Calu3 (cell line): ENCODE data around the gene POR. TPM values are rescaled to one million over a fixed set of nuclear protein-coding genes. Genes with fewer than 3 reads are reported as not detected.
"Not testable (repeated sequence)": the region's sequence is repeated elsewhere in the genome, so short reads cannot be mapped to it uniquely, and the experiment has no call there.

Experiments used
- BruUV-seq: library from RNA; stranded (reverse); fragments of 400-500 nt; replicated peaks from 2 replicates; lab custom pipeline; 2021; lab: Mats Ljungman, UMichigan
- CTCF ChIA-PET: fragments of 300-600 bp; sonication (Branson Sonifier 250); formaldehyde crosslinking; loops from one replicate; lab custom pipeline; 2022; ENCODE audit warnings: antibody characterized with exemption; lab: Charles Lee
- DNase-seq: peaks from one replicate; pipeline ENCODE4 v3.0.0; 2022
- H3K27ac Mint-ChIP-seq: one replicate; pipeline ENCODE4 v1.8.0; 2022; ENCODE audit warnings: mixed read lengths; ENCODE audit not compliant: unreplicated experiment
- H3K27me3 Mint-ChIP-seq: one replicate; pipeline ENCODE4 v1.8.0; 2022; ENCODE audit warnings: mixed read lengths; ENCODE audit not compliant: unreplicated experiment
- H3K36me3 Mint-ChIP-seq: one replicate; pipeline ENCODE4 v1.8.0; 2022; ENCODE audit warnings: mild to moderate bottlenecking, moderate library complexity, mixed read lengths; ENCODE audit not compliant: insufficient read depth, unreplicated experiment
- H3K4me1 Mint-ChIP-seq: one replicate; pipeline ENCODE4 v1.8.0; 2022; ENCODE audit warnings: mild to moderate bottlenecking, low read depth, mixed read lengths; ENCODE audit not compliant: unreplicated experiment
- H3K4me3 Mint-ChIP-seq: one replicate; pipeline ENCODE4 v1.8.0; 2022; ENCODE audit warnings: mild to moderate bottlenecking, low read depth, moderate library complexity, mixed read lengths; ENCODE audit not compliant: unreplicated experiment
- H3K9me3 Mint-ChIP-seq: one replicate; pipeline ENCODE4 v1.8.0; 2022; ENCODE audit warnings: low read depth, mixed read lengths; ENCODE audit not compliant: unreplicated experiment
- intact Hi-C: fragments of 100-400 bp; cut with micrococcal nuclease; formaldehyde crosslinking; loops from one replicate; pipeline ENCODE4 v1.10.0; 2022; ENCODE audit not compliant: unreplicated experiment
- total RNA-seq: library from RNA; stranded (reverse); gene quantifications from 2 replicates; pipeline ENCODE4 v1.2.3, GENCODE V29; 2022
- TF ChIP-seq, protein P1 (sequence below): fragments of 200-600 bp; IDR thresholded peaks from one replicate; pipeline ENCODE4 v1.8.0; 2022; ENCODE audit warnings: antibody characterized with exemption; ENCODE audit not compliant: unreplicated experiment

The POR gene
- total RNA-seq, 1 experiment from 2014 or later = 65.8 TPM

DNA sequence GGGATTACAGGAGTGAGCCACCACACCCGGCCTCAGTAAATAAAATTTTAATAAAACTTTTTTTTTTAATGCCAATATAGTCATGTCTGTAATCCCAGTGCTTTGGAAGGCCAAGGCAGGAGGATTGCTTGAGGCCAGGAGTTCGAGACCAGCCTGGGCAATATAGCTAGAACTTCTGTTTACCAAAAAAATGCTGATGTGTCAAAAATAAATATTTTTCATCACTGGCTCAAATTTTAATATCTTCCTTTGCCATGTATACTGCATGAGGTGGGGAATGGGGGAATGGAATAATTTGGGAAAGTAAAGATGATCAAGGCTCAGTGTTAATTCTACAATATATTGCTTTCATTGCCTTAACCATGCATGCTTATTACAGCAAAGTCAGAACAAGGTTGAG, 46.8 kb upstream of the POR start:
- no peaks in the 10 kb centered on the region for H3K9me3 Mint-ChIP-seq
- DNase-seq = no peak

DNA sequence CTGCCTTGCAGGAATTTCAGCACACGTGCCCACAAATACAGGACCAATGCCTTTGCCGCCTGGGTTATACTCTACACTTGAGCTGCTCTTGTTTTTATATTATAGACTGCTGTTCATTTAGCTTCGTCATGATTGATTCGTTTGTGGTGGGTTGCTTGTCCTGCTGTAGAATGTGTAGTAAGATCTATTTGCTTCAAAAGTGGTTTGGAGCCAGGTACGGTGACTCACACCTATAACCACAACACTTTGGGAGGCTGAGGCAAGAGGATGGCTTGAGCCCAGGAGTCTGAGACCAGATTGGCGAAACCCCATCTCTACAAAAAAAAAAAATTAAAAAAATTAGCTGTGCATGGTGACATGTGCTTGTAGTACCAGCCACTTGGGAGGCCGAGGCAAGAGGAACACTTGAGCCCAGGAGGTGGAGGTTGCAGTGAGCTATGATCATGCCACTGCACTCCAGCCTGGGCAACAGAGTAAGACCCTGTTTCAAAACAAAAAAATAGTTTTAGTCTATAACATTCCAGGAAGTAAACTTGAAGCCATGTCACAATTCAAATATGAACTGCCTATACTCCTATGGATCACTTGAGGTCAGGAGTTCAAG, 45.1 kb upstream of the POR start:
- intact Hi-C loops = loop anchor here (5.0 kb wide), 1 partner anchor 87 kb away; no protein-coding TSS in a partner anchor
- TF ChIP-seq, protein P1, sequence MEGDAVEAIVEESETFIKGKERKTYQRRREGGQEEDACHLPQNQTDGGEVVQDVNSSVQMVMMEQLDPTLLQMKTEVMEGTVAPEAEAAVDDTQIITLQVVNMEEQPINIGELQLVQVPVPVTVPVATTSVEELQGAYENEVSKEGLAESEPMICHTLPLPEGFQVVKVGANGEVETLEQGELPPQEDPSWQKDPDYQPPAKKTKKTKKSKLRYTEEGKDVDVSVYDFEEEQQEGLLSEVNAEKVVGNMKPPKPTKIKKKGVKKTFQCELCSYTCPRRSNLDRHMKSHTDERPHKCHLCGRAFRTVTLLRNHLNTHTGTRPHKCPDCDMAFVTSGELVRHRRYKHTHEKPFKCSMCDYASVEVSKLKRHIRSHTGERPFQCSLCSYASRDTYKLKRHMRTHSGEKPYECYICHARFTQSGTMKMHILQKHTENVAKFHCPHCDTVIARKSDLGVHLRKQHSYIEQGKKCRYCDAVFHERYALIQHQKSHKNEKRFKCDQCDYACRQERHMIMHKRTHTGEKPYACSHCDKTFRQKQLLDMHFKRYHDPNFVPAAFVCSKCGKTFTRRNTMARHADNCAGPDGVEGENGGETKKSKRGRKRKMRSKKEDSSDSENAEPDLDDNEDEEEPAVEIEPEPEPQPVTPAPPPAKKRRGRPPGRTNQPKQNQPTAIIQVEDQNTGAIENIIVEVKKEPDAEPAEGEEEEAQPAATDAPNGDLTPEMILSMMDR = no peak
- no peak for DNase-seq
- no peaks in the 10 kb centered on the region for H3K27me3 Mint-ChIP-seq
- H3K9me3 Mint-ChIP-seq = no peaks in the 10 kb centered on the region
- CTCF ChIA-PET = interaction anchor here (0.6 kb wide), 1 partner anchor 10 kb away, joined by 3 read pairs; no protein-coding TSS in a partner anchor
- no peak overlapping the region for H3K27ac Mint-ChIP-seq
- peaks cover 8% of the 10 kb centered on the region for H3K4me1 Mint-ChIP-seq
- BruUV-seq = no TSS peak
- H3K4me3 Mint-ChIP-seq = no peak overlapping the region
- H3K36me3 Mint-ChIP-seq = no peaks in the 10 kb centered on the region

More for the DNA sequence above, 46.8 kb upstream of the POR start:
- TF ChIP-seq, protein P1 = no peak
- CTCF ChIA-PET = interaction anchor here (0.6 kb wide), 2 partner anchors 46 to 83 kb away, joined by 3 read pairs; no protein-coding TSS in a partner anchor
- BruUV-seq = no TSS peak
- intact Hi-C loops = loop anchor here (5.0 kb wide), 1 partner anchor 89 kb away; no protein-coding TSS in a partner anchor
- no peak overlapping the region for H3K27ac Mint-ChIP-seq
- H3K36me3 Mint-ChIP-seq = no peaks in the 10 kb centered on the region
- no peaks in the 10 kb centered on the region for H3K27me3 Mint-ChIP-seq
- H3K4me3 Mint-ChIP-seq = no peak overlapping the region
- H3K4me1 Mint-ChIP-seq = peaks cover 8% of the 10 kb centered on the region

DNA sequence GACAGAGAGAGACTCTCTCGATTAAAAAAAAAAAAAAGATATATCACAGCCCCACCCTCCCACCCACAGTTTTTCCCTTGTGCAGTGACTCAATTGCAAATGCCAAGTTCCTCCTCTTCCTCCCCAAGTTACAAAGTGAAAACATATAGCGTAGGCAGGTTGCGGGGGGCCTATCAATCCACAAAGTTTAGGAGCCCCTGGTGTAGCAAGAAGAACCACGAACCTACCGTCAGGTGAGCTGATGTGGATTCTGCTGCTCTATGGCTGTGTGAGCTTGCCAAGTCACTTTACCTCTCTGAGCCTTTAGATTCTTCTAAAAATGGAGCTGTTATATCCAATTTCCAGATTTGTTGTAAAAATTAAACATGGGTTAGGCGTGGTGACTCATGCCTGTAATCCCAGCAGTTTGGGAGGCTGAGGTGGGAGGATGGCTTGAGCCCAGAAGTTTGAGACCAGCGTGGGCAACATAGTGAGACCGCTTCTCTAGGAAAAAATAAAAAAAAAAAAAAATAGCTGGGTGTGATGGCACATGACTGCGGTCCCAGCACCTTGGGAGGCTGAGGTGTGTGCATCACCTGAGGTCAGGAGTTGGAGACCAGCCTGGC, 44.3 kb upstream of the POR start:
- no peaks in the 10 kb centered on the region for H3K27me3 Mint-ChIP-seq
- intact Hi-C loops = no loop called here
- CTCF ChIA-PET = no interaction called here

DNA sequence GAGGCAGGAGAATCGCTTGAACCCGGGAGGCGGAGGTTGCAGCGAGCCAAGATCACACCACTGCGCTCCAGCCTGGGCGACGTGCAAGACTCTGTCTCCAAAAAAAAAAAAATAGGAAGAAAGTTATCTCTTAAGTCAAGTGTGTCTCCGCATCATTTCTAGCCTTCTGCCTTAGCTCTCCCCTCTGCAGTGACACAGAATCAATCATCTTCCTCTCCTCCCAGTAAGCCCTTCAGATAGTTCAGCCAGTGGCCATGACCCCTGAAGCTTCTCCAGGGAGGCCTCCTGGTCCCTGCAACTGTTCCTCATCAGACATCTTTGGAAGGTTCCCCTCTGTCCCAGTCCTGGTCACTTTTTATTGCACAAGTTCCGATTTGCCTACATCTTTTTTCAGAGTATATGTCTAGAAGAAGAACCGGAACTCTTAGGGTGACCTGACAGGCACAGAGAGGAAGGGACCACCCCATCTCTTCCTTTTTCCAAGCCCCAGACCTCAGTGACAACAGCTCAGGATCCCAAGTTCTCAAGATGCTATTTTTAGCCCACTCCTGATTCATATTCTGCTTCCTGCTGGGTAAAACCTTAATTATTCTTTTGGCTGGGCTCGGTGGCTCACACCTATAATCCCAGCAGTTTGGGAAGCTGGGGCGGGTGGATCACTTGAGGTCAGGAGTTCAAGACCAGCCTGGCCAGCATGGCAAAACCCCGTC, 42.7 kb upstream of the POR start:
- H3K9me3 Mint-ChIP-seq = no peaks in the 10 kb centered on the region
- peaks cover 3% of the 10 kb centered on the region for H3K4me1 Mint-ChIP-seq
- no TSS peak for BruUV-seq
- H3K36me3 Mint-ChIP-seq = no peaks in the 10 kb centered on the region
- H3K4me3 Mint-ChIP-seq = no peak overlapping the region
- no peak for DNase-seq
- H3K27me3 Mint-ChIP-seq = no peaks in the 10 kb centered on the region
- CTCF ChIA-PET = interaction anchor here (1.0 kb wide), 1 partner anchor 148 kb away, joined by 4 read pairs; no protein-coding TSS in a partner anchor
- TF ChIP-seq, protein P1 = no peak
- intact Hi-C loops = no loop called here
- no peak overlapping the region for H3K27ac Mint-ChIP-seq

More for the DNA sequence above, 44.3 kb upstream of the POR start:
- TF ChIP-seq, protein P1 = no peak
- no peak for DNase-seq
- Mint-ChIP-seq H3K9me3 (no peaks in the 10 kb centered on the region), H3K4me3 (no peak overlapping the region), H3K4me1 (peaks cover 8% of the 10 kb centered on the region), H3K36me3 (no peaks in the 10 kb centered on the region), H3K27ac (no peak overlapping the region)
- BruUV-seq = no TSS peak

DNA sequence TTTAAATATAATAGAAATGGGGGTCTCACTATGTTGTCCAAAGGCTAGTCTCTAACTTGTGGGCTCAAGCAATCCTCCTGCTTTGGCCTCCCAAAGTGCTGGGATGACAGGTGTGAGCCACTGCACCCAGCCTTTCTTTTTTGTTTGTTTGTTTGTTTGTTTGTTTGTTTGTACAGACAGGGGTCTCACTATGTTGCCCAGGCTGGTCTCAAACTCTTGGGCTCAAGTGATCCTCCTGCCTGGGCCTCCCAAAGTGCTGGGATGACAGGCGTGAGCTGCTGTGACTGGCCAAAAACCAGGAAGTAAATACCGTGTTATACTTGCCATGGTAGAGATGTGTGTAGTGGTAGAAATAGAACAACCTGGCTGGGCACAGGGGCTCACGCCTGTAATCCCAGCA, 40.8 kb upstream of the POR start:
- H3K27ac Mint-ChIP-seq, intact Hi-C loops, DNase-seq, H3K4me3 Mint-ChIP-seq, CTCF ChIA-PET, BruUV-seq, H3K9me3 Mint-ChIP-seq, H3K27me3 Mint-ChIP-seq, H3K4me1 Mint-ChIP-seq: not testable (repeated sequence)
- H3K36me3 Mint-ChIP-seq = peaks cover 19% of the 10 kb centered on the region
